ENCODE data around the gene FCF1.

- TF ChIP-seq EP300 (IDR thresholded peaks at IDR 0.05) (no peak), CTCF (IDR thresholded peaks at IDR 0.05) (no peak)
Observed at GRCh38 chr14:74667758-74668157, 45.2 kb upstream of the FCF1 start.

Measured in esophagus muscularis mucosa (tissue), 3 donors.